Vagina (tissue), 2 donors: ENCODE measurements around the gene ZNF682. TPM values are rescaled to one million over a fixed set of nuclear protein-coding genes. Genes with fewer than 3 reads are reported as not detected.

Experiments
- DNase-seq, 2 donors: peaks; one replicate each; pipeline ENCODE4 v3.0.0-alpha.2; 2017; ENCODE audit errors: extremely low spot score in 2 of 2
- H3K27ac ChIP-seq: fragments of 200-600 bp; sonication (generic); one replicate; pipeline ENCODE4 v1.5.1; 2019
- H3K27me3 ChIP-seq: fragments of 200-600 bp; sonication (generic); one replicate; pipeline ENCODE4 v1.5.1; 2019
- H3K36me3 ChIP-seq, 2 donors: fragments of 200-600 bp; sonication (generic); one replicate each; pipeline ENCODE4 v1.5.1; 2017 to 2019
- H3K4me1 ChIP-seq: fragments of 200-600 bp; sonication (generic); one replicate; pipeline ENCODE4 v1.5.1; 2019
- H3K4me3 ChIP-seq, 2 donors: fragments of 200-600 bp; sonication (generic); 1 replicate in 1 of 2; 2 replicates in 1 of 2; pipeline ENCODE4 v1.5.1; 2016 to 2019
- H3K9me3 ChIP-seq: fragments of 200-600 bp; sonication (generic); one replicate; pipeline ENCODE4 v1.5.1; 2019
- POLR2A ChIP-seq, 2 donors: fragments of 450-650 bp; IDR thresholded peaks; one replicate each; pipeline ENCODE4 v1.6.1; 2017; ENCODE audit warnings: antibody characterized with exemption in 2 of 2, mild to moderate bottlenecking in 2 of 2, moderate library complexity in 2 of 2
- POLR2AphosphoS5 ChIP-seq, 2 donors: sonication (generic); formaldehyde crosslinking; IDR thresholded peaks; one replicate each; pipeline ENCODE4 v1.9.0; 2017; ENCODE audit warnings: antibody characterized with exemption in 2 of 2, mild to moderate bottlenecking in 2 of 2, low read depth in 1 of 2; ENCODE audit not compliant: insufficient read depth in 1 of 2
- intact Hi-C: fragments of 100-400 bp; cut with DNase I; formaldehyde crosslinking; loops from one replicate; pipeline ENCODE4 v1.15.1; 2023
- total RNA-seq: library from RNA; depleted of rRNA; stranded (reverse); fragments of >200 nt; gene quantifications from one replicate; pipeline ENCODE4 v1.2.3, GENCODE V29; 2016
- TF ChIP-seq, protein P1 (sequence below), 3 experiments: fragments of 450-650 bp in 2 of 3; fragments of 200-600 bp in 1 of 3; sonication (generic) in 1 of 3; IDR thresholded peaks; one replicate each; pipeline ENCODE4 v1.5.1; 2017 to 2019; ENCODE audit warnings: antibody characterized with exemption in 3 of 3, mild to moderate bottlenecking in 2 of 3, moderate library complexity in 2 of 3

ZNF682 gene
- total RNA-seq, 1 donor from 2014 or later = 2.5 TPM

DNA sequence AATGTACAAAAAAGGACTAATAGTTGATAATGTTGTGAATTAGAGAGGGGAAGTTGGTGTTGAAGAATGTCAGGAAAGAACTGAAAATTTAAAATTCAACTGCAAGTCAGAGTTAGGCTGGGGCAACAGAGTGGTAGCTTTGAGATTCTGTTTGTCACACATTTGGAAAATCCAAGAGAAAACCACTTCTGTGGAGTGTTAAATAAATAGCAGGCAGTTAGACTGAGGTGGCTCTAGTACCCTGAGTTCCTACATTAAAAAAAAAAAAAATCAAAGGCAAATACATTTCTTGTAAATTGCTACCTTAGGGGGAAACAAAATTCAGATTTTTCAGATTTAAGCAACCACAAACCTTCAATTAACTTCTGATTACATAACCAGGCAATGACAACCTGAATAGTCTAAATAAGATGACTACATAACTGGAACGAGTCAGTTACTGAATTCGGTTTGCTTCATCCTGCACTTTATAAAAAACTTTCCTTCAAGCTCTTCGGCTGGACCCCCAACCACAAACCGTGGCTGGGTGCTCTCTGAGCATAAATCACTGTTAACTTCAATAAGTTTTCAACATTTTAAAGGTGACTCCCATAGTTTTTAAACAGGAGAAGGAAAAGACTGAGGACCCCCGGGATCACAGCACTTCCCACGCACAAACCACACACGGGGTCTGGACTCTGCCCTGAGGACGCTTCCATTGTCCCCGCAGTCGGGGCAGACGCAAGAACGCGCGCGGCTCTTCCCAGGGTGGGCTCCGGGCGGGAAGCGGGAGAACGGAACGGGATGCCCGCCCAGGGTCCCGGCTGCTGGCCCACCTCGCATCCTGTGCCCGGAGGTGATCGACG lies 725 bp downstream of the ZNF682 start:
- DNase-seq = no peak
- intact Hi-C loops = no loop called here

GRCh38 chr19:20035935-20036334 lies 3.4 kb downstream of the ZNF682 start:
- intact Hi-C loops = no loop called here
- H3K9me3 ChIP-seq = no peaks in the 10 kb centered on the region
- H3K27ac ChIP-seq = no peak overlapping the region
- H3K4me3 ChIP-seq = no peak overlapping the region
- no peak for TF ChIP-seq POLR2AphosphoS5 (IDR thresholded peaks at IDR 0.05; ENCODE audit: insufficient read depth in 1 of 2, low read depth in 1 of 2)
- TF ChIP-seq POLR2A (IDR thresholded peaks at IDR 0.05) = no peak
- TF ChIP-seq, protein P1, sequence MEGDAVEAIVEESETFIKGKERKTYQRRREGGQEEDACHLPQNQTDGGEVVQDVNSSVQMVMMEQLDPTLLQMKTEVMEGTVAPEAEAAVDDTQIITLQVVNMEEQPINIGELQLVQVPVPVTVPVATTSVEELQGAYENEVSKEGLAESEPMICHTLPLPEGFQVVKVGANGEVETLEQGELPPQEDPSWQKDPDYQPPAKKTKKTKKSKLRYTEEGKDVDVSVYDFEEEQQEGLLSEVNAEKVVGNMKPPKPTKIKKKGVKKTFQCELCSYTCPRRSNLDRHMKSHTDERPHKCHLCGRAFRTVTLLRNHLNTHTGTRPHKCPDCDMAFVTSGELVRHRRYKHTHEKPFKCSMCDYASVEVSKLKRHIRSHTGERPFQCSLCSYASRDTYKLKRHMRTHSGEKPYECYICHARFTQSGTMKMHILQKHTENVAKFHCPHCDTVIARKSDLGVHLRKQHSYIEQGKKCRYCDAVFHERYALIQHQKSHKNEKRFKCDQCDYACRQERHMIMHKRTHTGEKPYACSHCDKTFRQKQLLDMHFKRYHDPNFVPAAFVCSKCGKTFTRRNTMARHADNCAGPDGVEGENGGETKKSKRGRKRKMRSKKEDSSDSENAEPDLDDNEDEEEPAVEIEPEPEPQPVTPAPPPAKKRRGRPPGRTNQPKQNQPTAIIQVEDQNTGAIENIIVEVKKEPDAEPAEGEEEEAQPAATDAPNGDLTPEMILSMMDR (IDR thresholded peaks at IDR 0.05) = no peak
- H3K27me3 ChIP-seq = no peaks in the 10 kb centered on the region
- peaks cover 17% of the 10 kb centered on the region for H3K4me1 ChIP-seq
- H3K36me3 ChIP-seq = no peaks in the 10 kb centered on the region
- DNase-seq = no peak

More for the DNA sequence above, 725 bp downstream of the ZNF682 start:
- no peaks in the 10 kb centered on the region for H3K9me3 ChIP-seq
- peak overlapping the region; percentile 71 for H3K27ac ChIP-seq
- H3K36me3 ChIP-seq = no peaks in the 10 kb centered on the region
- H3K4me3 ChIP-seq = peak overlapping the region; percentile 71 to 89
- TF ChIP-seq POLR2A (IDR thresholded peaks at IDR 0.05) = no peak
- TF ChIP-seq, protein P1 (IDR thresholded peaks at IDR 0.05) = no peak
- peaks cover 17% of the 10 kb centered on the region for H3K4me1 ChIP-seq
- no peaks in the 10 kb centered on the region for H3K27me3 ChIP-seq

- no peaks in the 10 kb centered on the region for H3K9me3 ChIP-seq
- DNase-seq = no peak
- H3K4me1 ChIP-seq = no peaks in the 10 kb centered on the region
- intact Hi-C loops = no loop called here
- H3K27ac ChIP-seq = no peak overlapping the region
- H3K27me3 ChIP-seq = no peaks in the 10 kb centered on the region
- peaks cover 0 to 18% of the 10 kb centered on the region in 2 donors for H3K36me3 ChIP-seq
- no peak for TF ChIP-seq POLR2A (IDR thresholded peaks at IDR 0.05)
- TF ChIP-seq, protein P1 (IDR thresholded peaks at IDR 0.05) = no peak
- TF ChIP-seq POLR2AphosphoS5 (IDR thresholded peaks at IDR 0.05; ENCODE audit: insufficient read depth in 1 of 2, low read depth in 1 of 2) = no peak
- H3K4me3 ChIP-seq = no peak overlapping the region
These were observed 10.7 kb downstream of the ZNF682 start for GRCh38 chr19:20028611-20029010.

DNA sequence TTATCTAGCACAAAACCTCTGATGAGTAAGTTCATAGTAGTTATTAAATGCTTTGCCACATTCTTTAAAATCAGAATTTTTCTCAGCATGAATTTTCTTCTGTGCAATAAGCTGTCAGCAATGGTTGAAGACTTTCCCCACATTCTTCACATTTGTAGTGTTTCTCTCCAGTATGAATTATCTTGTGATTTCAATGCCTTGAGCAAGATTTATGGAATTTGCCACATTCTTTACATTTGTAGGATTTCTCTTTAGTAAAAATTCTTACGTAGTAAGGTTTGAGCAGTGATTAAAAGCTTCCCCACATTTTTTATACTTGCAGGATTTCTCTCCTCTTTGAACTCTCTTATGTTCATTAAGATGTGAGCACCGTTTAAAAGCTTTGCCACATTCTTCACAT lies 33.6 kb downstream of the ZNF682 start:
- TF ChIP-seq, protein P1 (IDR thresholded peaks at IDR 0.05) = no peak
- TF ChIP-seq POLR2AphosphoS5 (IDR thresholded peaks at IDR 0.05; ENCODE audit: insufficient read depth in 1 of 2, low read depth in 1 of 2) = no peak
- no peak for TF ChIP-seq POLR2A (IDR thresholded peaks at IDR 0.05)
- Histone ChIP-seq H3K27me3 (no peaks in the 10 kb centered on the region), H3K36me3 (peaks cover 0 to 34% of the 10 kb centered on the region in 2 donors), H3K9me3 (peaks cover 20% of the 10 kb centered on the region), H3K27ac (no peak overlapping the region), H3K4me3 (no peak overlapping the region), H3K4me1 (no peaks in the 10 kb centered on the region)
- intact Hi-C loops = no loop called here
- no peak for DNase-seq

- H3K36me3 ChIP-seq = no peaks in the 10 kb centered on the region
- no peaks in the 10 kb centered on the region for H3K4me1 ChIP-seq
- no peaks in the 10 kb centered on the region for H3K27me3 ChIP-seq
- intact Hi-C loops = loop anchor here (10.0 kb wide), 1 partner anchor 277 kb away; no protein-coding TSS in a partner anchor
- TF ChIP-seq, protein P1 (IDR thresholded peaks at IDR 0.05) = peak in 2 of 3 experiments; percentile 50 to 81
- TF ChIP-seq POLR2AphosphoS5 (IDR thresholded peaks at IDR 0.05; ENCODE audit: insufficient read depth in 1 of 2, low read depth in 1 of 2) = no peak
- TF ChIP-seq POLR2A (IDR thresholded peaks at IDR 0.05) = no peak
- no peak for DNase-seq
- H3K4me3 ChIP-seq = no peak overlapping the region
- no peaks in the 10 kb centered on the region for H3K9me3 ChIP-seq
- no peak overlapping the region for H3K27ac ChIP-seq
These were observed 41.5 kb downstream of the ZNF682 start for GRCh38 chr19:19997656-19998268.
